Stimulated activated CD4-positive, alpha-beta T cell treated with anti-CD3 and anti-CD28 coated beads, Interleukin-4, amount 100 ng/mL, for 48 hours (primary cell): ENCODE results near the gene MAN1C1.

Source experiments
- DNase-seq, 2 donors: peaks; one replicate each; pipeline ENCODE4 v3.0.0-alpha.2; 2020; ENCODE audit warnings: low read depth in 2 of 2

The MAN1C1 gene

GRCh38 chr1:25782608-25783201 lies 166.1 kb downstream of the MAN1C1 start:
- no peak for DNase-seq

- DNase-seq, result no peak
These were observed 168.0 kb downstream of the MAN1C1 start for GRCh38 chr1:25784575-25785051.

- DNase-seq, result no peak
These were observed 168.9 kb downstream of the MAN1C1 start for GRCh38 chr1:25785333-25786067.

- no peak for DNase-seq
These were observed 170.5 kb downstream of the MAN1C1 start for GRCh38 chr1:25786887-25787759.

GRCh38 chr1:25787760-25788166 lies 171.2 kb downstream of the MAN1C1 start:
- no peak for DNase-seq

GRCh38 chr1:25790472-25790871 lies 173.9 kb downstream of the MAN1C1 start:
- no peak for DNase-seq

GRCh38 chr1:25792115-25792514 lies 175.5 kb downstream of the MAN1C1 start:
- DNase-seq, result no peak

- DNase-seq, result no peak
These were observed 177.1 kb downstream of the MAN1C1 start for GRCh38 chr1:25793585-25794170.

GRCh38 chr1:25794325-25794724 lies 177.7 kb downstream of the MAN1C1 start:
- DNase-seq, result no peak

GRCh38 chr1:25795211-25795610 lies 178.6 kb downstream of the MAN1C1 start:
- DNase-seq, result no peak

- DNase-seq, result peak in 1 of 2 donors; percentile 36
These were observed 179.6 kb downstream of the MAN1C1 start for GRCh38 chr1:25795946-25796810.

- DNase-seq, result peak; percentile 86 to 87
These were observed 180.3 kb downstream of the MAN1C1 start for GRCh38 chr1:25796811-25797458.

- DNase-seq, result peak in 1 of 2 donors; percentile 41
These were observed 181.3 kb downstream of the MAN1C1 start for GRCh38 chr1:25797939-25798338.

- DNase-seq, result no peak
These were observed 182.2 kb downstream of the MAN1C1 start for GRCh38 chr1:25798666-25799351.

- no peak for DNase-seq
These were observed 182.9 kb downstream of the MAN1C1 start for GRCh38 chr1:25799352-25799934.

- no peak for DNase-seq
These were observed 183.5 kb downstream of the MAN1C1 start, which contains the start of gene SELENON for GRCh38 chr1:25799935-25800702. SELENON (plus strand) TSS chr1:25800193; CDS start chr1:25800231, 38 bp downstream.

- no peak for DNase-seq
These were observed 184.2 kb downstream of the MAN1C1 start for GRCh38 chr1:25800703-25801377.

GRCh38 chr1:25802915-25803314 lies 186.3 kb downstream of the MAN1C1 start:
- DNase-seq, result no peak
